Testis (tissue), 2 donors: Measurements from ENCODE around the gene ANGPT4.

ENCODE experiments used
- POLR2A ChIP-seq: fragments of 450-650 bp; IDR thresholded peaks from one replicate; pipeline ENCODE4 v1.6.1; 2017; ENCODE audit warnings: antibody characterized with exemption, mild to moderate bottlenecking, moderate library complexity
- TF ChIP-seq, protein P1 (sequence below), 3 experiments: fragments of 450-650 bp in 2 of 3; fragments of 200-600 bp in 1 of 3; sonication (generic) in 1 of 3; IDR thresholded peaks; one replicate each; pipeline ENCODE4 v1.5.1; 2016 to 2019; ENCODE audit warnings: antibody characterized with exemption in 3 of 3, mild to moderate bottlenecking in 2 of 3, moderate library complexity in 1 of 3

DNA sequence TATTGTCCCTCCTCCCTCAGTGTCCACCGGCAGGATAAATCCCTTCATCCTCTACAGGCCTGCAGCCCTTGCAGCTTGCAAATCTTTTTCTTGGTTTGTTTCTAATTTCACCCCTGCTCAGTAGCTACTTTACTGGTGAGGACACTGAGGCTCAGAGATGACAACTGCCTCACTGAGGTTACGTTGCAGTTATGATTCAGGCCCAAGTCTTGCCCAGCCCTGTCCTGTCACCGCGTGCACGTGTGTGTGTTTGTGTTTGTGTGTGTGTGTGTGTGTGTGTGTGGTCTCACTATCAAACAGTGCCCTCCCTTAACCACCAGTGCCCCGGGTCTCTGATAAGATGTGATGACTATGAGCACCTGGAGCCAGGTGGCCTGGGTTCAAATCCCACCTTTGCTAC, 61.5 kb downstream of the ANGPT4 start:
- TF ChIP-seq, protein P1, sequence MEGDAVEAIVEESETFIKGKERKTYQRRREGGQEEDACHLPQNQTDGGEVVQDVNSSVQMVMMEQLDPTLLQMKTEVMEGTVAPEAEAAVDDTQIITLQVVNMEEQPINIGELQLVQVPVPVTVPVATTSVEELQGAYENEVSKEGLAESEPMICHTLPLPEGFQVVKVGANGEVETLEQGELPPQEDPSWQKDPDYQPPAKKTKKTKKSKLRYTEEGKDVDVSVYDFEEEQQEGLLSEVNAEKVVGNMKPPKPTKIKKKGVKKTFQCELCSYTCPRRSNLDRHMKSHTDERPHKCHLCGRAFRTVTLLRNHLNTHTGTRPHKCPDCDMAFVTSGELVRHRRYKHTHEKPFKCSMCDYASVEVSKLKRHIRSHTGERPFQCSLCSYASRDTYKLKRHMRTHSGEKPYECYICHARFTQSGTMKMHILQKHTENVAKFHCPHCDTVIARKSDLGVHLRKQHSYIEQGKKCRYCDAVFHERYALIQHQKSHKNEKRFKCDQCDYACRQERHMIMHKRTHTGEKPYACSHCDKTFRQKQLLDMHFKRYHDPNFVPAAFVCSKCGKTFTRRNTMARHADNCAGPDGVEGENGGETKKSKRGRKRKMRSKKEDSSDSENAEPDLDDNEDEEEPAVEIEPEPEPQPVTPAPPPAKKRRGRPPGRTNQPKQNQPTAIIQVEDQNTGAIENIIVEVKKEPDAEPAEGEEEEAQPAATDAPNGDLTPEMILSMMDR (IDR thresholded peaks at IDR 0.05): no peak
- TF ChIP-seq POLR2A: no peak
